ENCODE data around the gene TMEM272.
A peak's percentile ranks its signal among the peaks of the same experiment; 100 is the strongest.

TMEM272 gene

GRCh38 chr13:51803422-51804294 is 41.3 kb downstream of the TMEM272 start, which contains the start of gene DHRS12:
Gene DHRS12, minus strand, starts transcription at chr13:51804163. Its CDS starts 4,504 bp downstream, at chr13:51799659.
- H3K36me3 ChIP-seq (ENCODE audit: insufficient read depth, insufficient read length, low read length): no peaks in the 10 kb centered on the region
- H3K9ac ChIP-seq (ENCODE audit: insufficient read length, low read depth): peak within 1 kb of the TSS; percentile 76
- H3K4me1 ChIP-seq (ENCODE audit: insufficient read depth, insufficient read length): no peaks in the 10 kb centered on the region
- no peak for TF ChIP-seq SUZ12 (IDR thresholded peaks at IDR 0.05; ENCODE audit: extremely low read depth, insufficient read depth, insufficient read length)
- TF ChIP-seq YY1 (IDR thresholded peaks at IDR 0.05; ENCODE audit: insufficient read depth, insufficient read length): no peak
- TF ChIP-seq ZNF274 (IDR thresholded peaks at IDR 0.05; ENCODE audit: low read depth, low read length): no peak
- peak within 1 kb of the TSS; percentile 53 for H3K4me3 ChIP-seq (ENCODE audit: insufficient read length, low read depth)
- H3K27me3 ChIP-seq (ENCODE audit: insufficient read depth, insufficient read length): no peaks in the 10 kb centered on the region
- no peaks in the 10 kb centered on the region for H3K9me3 ChIP-seq (ENCODE audit: insufficient read depth, low read length)
- peak; percentile 33 for DNase-seq (ENCODE audit: low read depth, low spot score)

GRCh38 chr13:51802631-51803418 is 42.2 kb downstream of the TMEM272 start:
- Histone ChIP-seq H3K4me1 (ENCODE audit: insufficient read depth, insufficient read length) (no peaks in the 10 kb centered on the region), H3K9me3 (ENCODE audit: insufficient read depth, low read length) (no peaks in the 10 kb centered on the region), H3K27me3 (ENCODE audit: insufficient read depth, insufficient read length) (no peaks in the 10 kb centered on the region), H3K36me3 (ENCODE audit: insufficient read depth, insufficient read length, low read length) (no peaks in the 10 kb centered on the region), H3K9ac (ENCODE audit: insufficient read length, low read depth) (peak overlapping the region; percentile 76), H3K4me3 (ENCODE audit: insufficient read length, low read depth) (peak overlapping the region; percentile 53)
- no peak for DNase-seq (ENCODE audit: low read depth, low spot score)
- no peak for TF ChIP-seq ZNF274 (IDR thresholded peaks at IDR 0.05; ENCODE audit: low read depth, low read length)

GRCh38 chr13:51801631-51802099 is 43.3 kb downstream of the TMEM272 start:
- Histone ChIP-seq H3K36me3 (ENCODE audit: insufficient read depth, insufficient read length, low read length) (no peaks in the 10 kb centered on the region), H3K27me3 (ENCODE audit: insufficient read depth, insufficient read length) (no peaks in the 10 kb centered on the region), H3K4me1 (ENCODE audit: insufficient read depth, insufficient read length) (no peaks in the 10 kb centered on the region), H3K9me3 (ENCODE audit: insufficient read depth, low read length) (no peaks in the 10 kb centered on the region), H3K4me3 (ENCODE audit: insufficient read length, low read depth) (no peak overlapping the region), H3K9ac (ENCODE audit: insufficient read length, low read depth) (no peak overlapping the region)
- TF ChIP-seq SUZ12 (IDR thresholded peaks at IDR 0.05; ENCODE audit: extremely low read depth, insufficient read depth, insufficient read length) (no peak), ZNF274 (IDR thresholded peaks at IDR 0.05; ENCODE audit: low read depth, low read length) (no peak), YY1 (IDR thresholded peaks at IDR 0.05; ENCODE audit: insufficient read depth, insufficient read length) (no peak)
- peak; percentile 57 for DNase-seq (ENCODE audit: low read depth, low spot score)

GRCh38 chr13:51800486-51800885 is 44.5 kb downstream of the TMEM272 start:
- H3K27me3 ChIP-seq (ENCODE audit: insufficient read depth, insufficient read length): no peaks in the 10 kb centered on the region
- no peak for TF ChIP-seq YY1 (IDR thresholded peaks at IDR 0.05; ENCODE audit: insufficient read depth, insufficient read length)
- no peak for TF ChIP-seq SUZ12 (IDR thresholded peaks at IDR 0.05; ENCODE audit: extremely low read depth, insufficient read depth, insufficient read length)
- TF ChIP-seq ZNF274 (IDR thresholded peaks at IDR 0.05; ENCODE audit: low read depth, low read length): no peak
- H3K4me1 ChIP-seq (ENCODE audit: insufficient read depth, insufficient read length): no peaks in the 10 kb centered on the region
- DNase-seq (ENCODE audit: low read depth, low spot score): no peak
- no peaks in the 10 kb centered on the region for H3K36me3 ChIP-seq (ENCODE audit: insufficient read depth, insufficient read length, low read length)
- no peak overlapping the region for H3K9ac ChIP-seq (ENCODE audit: insufficient read length, low read depth)
- no peak overlapping the region for H3K4me3 ChIP-seq (ENCODE audit: insufficient read length, low read depth)
- no peaks in the 10 kb centered on the region for H3K9me3 ChIP-seq (ENCODE audit: insufficient read depth, low read length)

- H3K27me3 ChIP-seq (ENCODE audit: insufficient read depth, insufficient read length): no peaks in the 10 kb centered on the region
- TF ChIP-seq YY1 (IDR thresholded peaks at IDR 0.05; ENCODE audit: insufficient read depth, insufficient read length) (no peak), SUZ12 (IDR thresholded peaks at IDR 0.05; ENCODE audit: extremely low read depth, insufficient read depth, insufficient read length) (no peak), ZNF274 (IDR thresholded peaks at IDR 0.05; ENCODE audit: low read depth, low read length) (no peak)
- no peak overlapping the region for H3K4me3 ChIP-seq (ENCODE audit: insufficient read length, low read depth)
- no peaks in the 10 kb centered on the region for H3K9me3 ChIP-seq (ENCODE audit: insufficient read depth, low read length)
- H3K4me1 ChIP-seq (ENCODE audit: insufficient read depth, insufficient read length): no peaks in the 10 kb centered on the region
- H3K36me3 ChIP-seq (ENCODE audit: insufficient read depth, insufficient read length, low read length): no peaks in the 10 kb centered on the region
- DNase-seq (ENCODE audit: low read depth, low spot score): no peak
- H3K9ac ChIP-seq (ENCODE audit: insufficient read length, low read depth): no peak overlapping the region
These were observed 45.7 kb downstream of the TMEM272 start for GRCh38 chr13:51799261-51799660.

- H3K4me1 ChIP-seq (ENCODE audit: insufficient read depth, insufficient read length): no peaks in the 10 kb centered on the region
- peak; percentile 52 for DNase-seq (ENCODE audit: low read depth, low spot score)
- no peak overlapping the region for H3K4me3 ChIP-seq (ENCODE audit: insufficient read length, low read depth)
- no peak overlapping the region for H3K9ac ChIP-seq (ENCODE audit: insufficient read length, low read depth)
- H3K36me3 ChIP-seq (ENCODE audit: insufficient read depth, insufficient read length, low read length): no peaks in the 10 kb centered on the region
- TF ChIP-seq ZNF274 (IDR thresholded peaks at IDR 0.05; ENCODE audit: low read depth, low read length) (no peak), SUZ12 (IDR thresholded peaks at IDR 0.05; ENCODE audit: extremely low read depth, insufficient read depth, insufficient read length) (no peak), YY1 (IDR thresholded peaks at IDR 0.05; ENCODE audit: insufficient read depth, insufficient read length) (no peak)
- H3K27me3 ChIP-seq (ENCODE audit: insufficient read depth, insufficient read length): no peaks in the 10 kb centered on the region
- no peaks in the 10 kb centered on the region for H3K9me3 ChIP-seq (ENCODE audit: insufficient read depth, low read length)
These were observed 47.1 kb downstream of the TMEM272 start for GRCh38 chr13:51797664-51798488.

Measured in NT2/D1 (cell line).